Activated CD4-positive, alpha-beta memory T cell treated with anti-CD3 and anti-CD28 coated beads, Interleukin-2, amount 10 ng/mL, durations not matched to agents 7 days and 5 days (primary cell): ENCODE data around the gene MED15. TPM values are rescaled to one million over a fixed set of nuclear protein-coding genes. Genes with fewer than 3 reads are reported as not detected.
"Not testable (repeated sequence)": the region's sequence is repeated elsewhere in the genome, so short reads cannot be mapped to it uniquely, and the experiment has no call there.

ENCODE experiments used
- CTCF ChIA-PET: fragments of 350-600 bp; sonication (Branson Sonifier 250); formaldehyde crosslinking; loops from one replicate; lab custom pipeline; 2021; ENCODE audit warnings: antibody characterized with exemption, inconsistent platforms; lab: Charles Lee
- POLR2A ChIA-PET: fragments of 350-600 bp; sonication (Branson Sonifier 250); formaldehyde crosslinking; loops from one replicate; lab custom pipeline; 2021; ENCODE audit warnings: antibody characterized with exemption; lab: Charles Lee
- DNase-seq: peaks from one replicate; pipeline ENCODE4 v3.0.0-alpha.2; 2020
- H3K27ac Mint-ChIP-seq: one replicate; pipeline ENCODE4 v1.8.0; 2021; ENCODE audit warnings: mild to moderate bottlenecking, mixed read lengths
- H3K27me3 Mint-ChIP-seq: one replicate; pipeline ENCODE4 v1.8.0; 2021; ENCODE audit warnings: mixed read lengths
- H3K36me3 Mint-ChIP-seq: one replicate; pipeline ENCODE4 v1.8.0; 2021; ENCODE audit warnings: low read depth, mixed read lengths
- H3K4me1 Mint-ChIP-seq: one replicate; pipeline ENCODE4 v1.8.0; 2021; ENCODE audit warnings: mixed read lengths
- H3K4me3 Mint-ChIP-seq: one replicate; pipeline ENCODE4 v1.8.0; 2021; ENCODE audit warnings: mild to moderate bottlenecking, mixed read lengths
- H3K9me3 Mint-ChIP-seq: one replicate; pipeline ENCODE4 v1.8.0; 2021; ENCODE audit warnings: mixed read lengths
- total RNA-seq, 2 experiments: library from RNA; stranded (reverse); gene quantifications; one replicate each; pipeline ENCODE4 v1.2.3, GENCODE V29; 2021

Gene MED15
- total RNA-seq, 2 experiments from 2014 or later = 168 TPM

DNA sequence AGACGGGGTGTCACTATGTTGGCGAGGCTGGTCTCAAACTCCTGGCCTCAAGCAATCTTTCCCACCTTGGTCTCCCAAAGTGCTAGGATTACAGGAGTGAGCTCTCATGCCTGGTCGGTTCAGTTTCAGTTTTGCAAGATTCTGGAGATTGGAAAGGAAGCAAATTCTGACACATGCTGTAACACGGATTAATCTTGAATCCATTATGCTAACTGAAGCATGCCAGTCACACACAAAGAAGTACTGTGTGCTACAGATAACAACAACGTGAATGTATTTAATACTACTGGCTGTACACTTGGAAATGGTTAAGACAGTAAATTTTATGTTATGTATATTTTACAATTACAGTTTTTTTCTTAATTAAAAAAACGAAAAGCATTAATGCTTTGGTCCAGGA is 107.6 kb downstream of the MED15 start:
- Mint-ChIP-seq H3K4me3 (no peak overlapping the region), H3K4me1 (no peaks in the 10 kb centered on the region), H3K27me3 (peaks cover 3% of the 10 kb centered on the region), H3K9me3 (no peaks in the 10 kb centered on the region), H3K36me3 (no peaks in the 10 kb centered on the region), H3K27ac (no peak overlapping the region)
- DNase-seq = no peak
- ChIA-PET POLR2A (no interaction called here), CTCF (no interaction called here)

DNA sequence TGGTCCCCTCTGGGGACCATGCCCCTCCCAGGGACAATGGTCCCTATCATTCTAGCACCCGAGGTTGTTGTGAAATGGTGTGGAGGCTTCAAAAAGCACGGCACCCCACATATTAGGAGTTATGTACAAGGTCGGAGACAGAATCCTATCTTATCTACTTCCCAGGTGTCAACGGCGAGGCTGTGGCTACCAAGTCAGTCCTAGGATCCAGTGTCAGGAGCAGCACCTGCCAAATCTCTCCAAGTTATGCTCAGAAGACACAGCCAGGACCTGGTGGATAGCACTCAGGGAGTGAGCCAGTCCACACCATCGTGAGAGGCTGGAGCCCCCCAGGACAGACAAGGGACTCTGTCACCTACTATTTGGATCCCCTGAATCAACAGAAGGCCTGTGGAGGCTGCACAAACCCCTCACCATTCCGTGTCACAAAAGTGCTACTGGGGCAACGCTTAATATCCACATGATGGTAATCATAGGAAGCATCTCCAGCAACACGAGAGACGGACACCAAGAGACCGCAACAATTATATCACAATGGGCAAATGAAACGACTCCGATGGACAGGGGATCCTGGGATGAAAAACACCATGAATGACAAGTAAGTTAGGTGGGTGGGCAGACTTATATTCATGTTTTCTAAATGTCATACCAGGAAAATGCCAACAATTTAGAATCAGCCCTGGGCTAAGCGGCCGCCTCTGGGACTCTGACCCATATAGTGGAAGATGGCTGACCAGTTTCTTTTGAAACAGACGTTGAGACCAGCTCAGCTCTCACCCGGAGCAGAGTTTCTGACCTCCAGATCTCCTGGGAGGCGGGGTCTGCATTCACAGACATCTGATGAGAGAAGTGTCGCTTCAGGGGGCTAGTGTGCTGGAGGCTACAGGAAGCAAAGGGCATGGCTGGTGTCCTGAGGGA is 108.4 kb downstream of the MED15 start:
- CTCF ChIA-PET = no interaction called here
- H3K36me3 Mint-ChIP-seq = no peaks in the 10 kb centered on the region
- no peaks in the 10 kb centered on the region for H3K9me3 Mint-ChIP-seq
- no peak overlapping the region for H3K27ac Mint-ChIP-seq
- peaks cover 3% of the 10 kb centered on the region for H3K27me3 Mint-ChIP-seq
- no peak overlapping the region for H3K4me3 Mint-ChIP-seq
- POLR2A ChIA-PET = no interaction called here
- no peak for DNase-seq
- H3K4me1 Mint-ChIP-seq = no peaks in the 10 kb centered on the region

DNA sequence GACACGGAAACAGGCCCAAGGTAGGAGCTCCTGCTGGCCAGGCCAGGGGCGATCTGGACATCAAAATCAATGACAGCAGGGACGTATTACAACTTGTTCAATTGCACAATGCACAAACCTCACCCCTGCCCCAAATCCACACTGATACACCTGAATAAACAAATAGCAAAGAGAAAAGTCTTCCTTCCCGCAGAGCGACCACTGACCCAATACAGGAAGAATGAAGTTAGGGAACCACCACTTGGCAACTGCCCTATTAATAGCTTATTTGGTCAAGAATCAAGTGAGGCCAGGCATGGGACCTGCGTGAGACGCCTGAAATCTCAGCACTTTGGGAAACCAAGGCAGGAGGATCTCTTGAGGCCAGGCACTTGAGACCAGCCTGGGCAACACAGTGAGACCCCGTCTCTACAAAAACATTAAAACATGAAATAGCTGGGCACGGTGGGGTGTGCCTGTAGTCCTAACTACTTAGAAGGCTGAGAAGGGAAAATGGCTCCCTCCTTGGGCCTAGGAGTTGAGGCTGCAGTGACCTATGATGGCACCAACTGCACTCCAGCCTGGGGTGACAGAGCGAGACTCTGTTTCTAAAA is 109.1 kb downstream of the MED15 start:
- H3K27me3 Mint-ChIP-seq = peaks cover 3% of the 10 kb centered on the region
- H3K9me3 Mint-ChIP-seq = no peaks in the 10 kb centered on the region
- POLR2A ChIA-PET = no interaction called here
- H3K27ac Mint-ChIP-seq = no peak overlapping the region
- no peak for DNase-seq
- CTCF ChIA-PET = no interaction called here
- H3K4me1 Mint-ChIP-seq = no peaks in the 10 kb centered on the region
- H3K36me3 Mint-ChIP-seq = no peaks in the 10 kb centered on the region
- H3K4me3 Mint-ChIP-seq = no peak overlapping the region

DNA sequence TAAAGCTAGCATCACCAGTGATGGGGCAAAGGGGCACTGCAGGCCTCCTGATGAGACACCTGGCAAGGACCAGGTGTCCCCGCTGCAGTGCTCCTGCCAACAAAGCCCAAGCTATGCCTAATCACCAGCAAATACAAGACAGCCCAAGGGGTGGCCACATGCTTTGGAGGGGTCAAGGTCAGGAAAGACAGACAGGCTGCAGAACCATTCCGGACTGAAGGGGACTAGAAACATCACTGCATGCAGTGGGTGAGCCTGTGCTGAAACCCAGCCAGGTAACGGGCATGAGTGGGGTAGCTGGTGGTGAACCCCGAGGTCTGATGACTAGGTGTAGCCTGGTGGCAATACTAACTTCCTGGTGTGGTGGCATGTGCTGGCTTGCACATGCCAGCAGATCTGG is 111.1 kb downstream of the MED15 start:
- H3K36me3 Mint-ChIP-seq = no peaks in the 10 kb centered on the region
- POLR2A ChIA-PET = no interaction called here
- no peaks in the 10 kb centered on the region for H3K9me3 Mint-ChIP-seq

DNA sequence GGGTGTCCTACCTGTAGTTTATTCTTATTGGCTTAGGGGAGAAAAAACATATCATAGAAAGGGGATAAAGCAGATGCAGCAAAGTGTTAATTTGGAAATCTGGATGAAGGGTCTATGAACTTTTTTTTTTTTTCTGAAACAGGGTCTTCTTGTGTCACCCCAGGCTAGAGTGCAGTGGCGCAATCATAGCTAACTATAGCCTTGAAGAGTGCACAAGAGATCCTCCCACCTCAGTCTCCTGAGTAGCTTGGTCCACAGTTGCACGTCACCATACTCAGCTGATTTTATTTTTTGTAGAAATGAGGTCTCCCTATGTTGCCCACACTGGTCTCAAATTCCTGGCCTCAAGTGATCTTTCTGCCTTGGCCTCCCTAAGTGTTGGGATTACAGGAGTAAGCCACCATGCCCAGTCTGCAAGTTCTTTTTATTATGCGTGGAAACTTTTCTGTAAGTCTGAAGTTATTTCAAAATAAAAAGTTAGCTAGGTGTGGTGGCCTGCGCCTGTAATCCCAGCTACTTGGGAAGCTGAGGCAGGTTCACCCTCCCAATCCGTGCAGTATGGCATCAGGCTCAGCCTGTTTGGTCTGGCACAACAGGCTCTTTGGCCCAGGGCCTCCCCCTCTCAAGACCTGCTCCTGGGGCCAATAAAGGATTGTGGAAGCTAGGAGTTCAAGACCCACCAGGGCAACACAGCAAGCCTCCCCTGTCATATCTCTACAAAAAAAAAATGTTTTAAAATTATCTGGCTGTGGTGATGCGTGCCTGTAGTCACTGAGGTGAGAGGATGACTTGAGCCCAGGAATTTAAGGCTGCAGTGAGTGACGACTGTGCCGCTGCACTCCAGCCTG is 111.9 kb downstream of the MED15 start:
- H3K4me3 Mint-ChIP-seq = no peak overlapping the region
- CTCF ChIA-PET = interaction anchor here (1.0 kb wide), 1 partner anchor 13 kb away, joined by 3 read pairs; no protein-coding TSS in a partner anchor
- H3K4me1 Mint-ChIP-seq = peaks cover 5% of the 10 kb centered on the region

More for the DNA sequence above, 111.1 kb downstream of the MED15 start:
- CTCF ChIA-PET = no interaction called here
- Mint-ChIP-seq H3K27me3 (peaks cover 3% of the 10 kb centered on the region), H3K27ac (no peak overlapping the region), H3K4me1 (no peaks in the 10 kb centered on the region), H3K4me3 (no peak overlapping the region)
- no peak for DNase-seq

DNA sequence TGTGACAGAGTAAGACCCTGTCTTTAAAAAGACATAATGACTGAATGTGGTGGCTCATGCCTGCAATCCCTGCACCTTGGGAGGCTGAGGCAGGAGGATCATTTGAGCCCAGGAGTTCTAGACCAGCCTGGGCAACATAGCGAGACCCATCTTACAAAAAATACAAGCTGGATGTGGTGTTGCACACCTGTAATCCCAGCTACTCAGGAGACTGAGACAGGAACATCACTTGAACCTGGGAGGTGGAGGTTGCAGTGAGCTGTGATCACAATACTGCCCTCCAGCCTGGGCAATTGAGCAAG is 112.4 kb downstream of the MED15 start:
- DNase-seq, H3K9me3 Mint-ChIP-seq, H3K27me3 Mint-ChIP-seq, POLR2A ChIA-PET, H3K4me3 Mint-ChIP-seq, H3K4me1 Mint-ChIP-seq, H3K27ac Mint-ChIP-seq, H3K36me3 Mint-ChIP-seq: not testable (repeated sequence)
- CTCF ChIA-PET = interaction anchor here (1.0 kb wide), 1 partner anchor 13 kb away, joined by 3 read pairs; no protein-coding TSS in a partner anchor

More for the DNA sequence above, 111.9 kb downstream of the MED15 start:
- H3K27ac Mint-ChIP-seq = no peak overlapping the region
- no peaks in the 10 kb centered on the region for H3K9me3 Mint-ChIP-seq
- no peaks in the 10 kb centered on the region for H3K36me3 Mint-ChIP-seq
- POLR2A ChIA-PET = interaction anchor here (0.6 kb wide), 1 partner anchor 62 kb away, joined by 3 read pairs; no protein-coding TSS in a partner anchor
- peaks cover 3% of the 10 kb centered on the region for H3K27me3 Mint-ChIP-seq
- no peak for DNase-seq

DNA sequence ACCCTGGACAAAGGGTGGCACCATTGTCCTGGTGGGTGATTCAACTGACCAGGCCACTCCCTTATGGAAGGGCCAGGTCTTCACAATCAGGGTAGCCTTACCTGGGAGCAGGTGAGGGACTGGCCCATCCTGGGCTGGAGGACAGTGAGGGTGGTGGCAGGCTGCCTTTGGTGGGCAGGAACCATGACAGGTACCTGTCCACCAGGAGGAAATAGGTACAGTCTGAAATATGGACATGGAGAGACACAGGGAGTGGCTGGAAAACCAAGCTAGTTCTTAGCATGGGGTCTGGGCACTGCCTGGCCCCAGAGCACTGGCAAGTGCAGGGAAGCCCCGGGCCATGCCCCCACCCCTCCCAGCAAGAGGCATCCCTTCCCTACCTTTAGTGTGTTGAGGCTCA is 113.8 kb downstream of the MED15 start:
- H3K27ac Mint-ChIP-seq = no peak overlapping the region
- H3K9me3 Mint-ChIP-seq = no peaks in the 10 kb centered on the region
- DNase-seq = no peak
- H3K27me3 Mint-ChIP-seq = no peaks in the 10 kb centered on the region
- no peaks in the 10 kb centered on the region for H3K36me3 Mint-ChIP-seq
- H3K4me3 Mint-ChIP-seq = no peak overlapping the region
- ChIA-PET POLR2A (no interaction called here), CTCF (no interaction called here)
- H3K4me1 Mint-ChIP-seq = peaks cover 11% of the 10 kb centered on the region

DNA sequence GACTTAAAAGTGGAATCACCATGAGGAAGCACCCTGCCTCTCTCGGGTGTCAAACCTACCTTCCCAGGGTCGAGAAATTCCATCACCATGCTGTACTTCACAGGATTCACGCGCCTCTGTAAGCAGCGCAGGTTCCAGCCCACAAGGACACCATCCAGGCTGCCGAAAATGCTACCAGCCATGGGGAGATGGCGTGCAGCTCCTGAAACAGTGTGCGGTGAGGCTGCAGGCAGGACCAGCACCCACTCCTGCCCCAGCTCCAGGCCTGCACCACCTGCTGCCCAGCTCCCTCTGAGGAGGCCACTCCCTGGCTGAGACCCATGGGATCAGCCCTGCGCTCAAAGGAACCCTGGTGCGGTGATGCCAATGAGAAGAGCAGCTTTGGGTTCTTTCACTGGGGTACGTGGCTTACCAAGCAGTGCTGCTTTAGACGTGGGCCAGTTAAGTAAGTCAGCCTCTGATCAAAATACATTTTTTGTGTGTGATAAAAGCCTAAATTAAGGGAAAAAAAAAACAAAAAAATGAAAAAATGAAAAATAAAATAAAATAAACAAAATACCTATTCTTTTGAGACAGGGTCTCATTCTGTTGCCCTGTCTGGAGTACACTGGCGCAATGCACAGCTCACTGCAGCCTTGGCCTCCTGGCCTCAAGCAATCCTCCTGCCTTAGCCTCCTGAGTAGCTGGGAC is 115.4 kb downstream of the MED15 start:
- peaks cover 11% of the 10 kb centered on the region for H3K4me1 Mint-ChIP-seq
- no peak overlapping the region for H3K27ac Mint-ChIP-seq
- H3K9me3 Mint-ChIP-seq = no peaks in the 10 kb centered on the region
- H3K4me3 Mint-ChIP-seq = no peak overlapping the region
- H3K27me3 Mint-ChIP-seq = peaks cover 4% of the 10 kb centered on the region
- no peaks in the 10 kb centered on the region for H3K36me3 Mint-ChIP-seq
- POLR2A ChIA-PET = no interaction called here
- CTCF ChIA-PET = interaction anchor here (0.7 kb wide), 1 partner anchor 1324 kb away, joined by 3 read pairs; no protein-coding TSS in a partner anchor
- no peak for DNase-seq

DNA sequence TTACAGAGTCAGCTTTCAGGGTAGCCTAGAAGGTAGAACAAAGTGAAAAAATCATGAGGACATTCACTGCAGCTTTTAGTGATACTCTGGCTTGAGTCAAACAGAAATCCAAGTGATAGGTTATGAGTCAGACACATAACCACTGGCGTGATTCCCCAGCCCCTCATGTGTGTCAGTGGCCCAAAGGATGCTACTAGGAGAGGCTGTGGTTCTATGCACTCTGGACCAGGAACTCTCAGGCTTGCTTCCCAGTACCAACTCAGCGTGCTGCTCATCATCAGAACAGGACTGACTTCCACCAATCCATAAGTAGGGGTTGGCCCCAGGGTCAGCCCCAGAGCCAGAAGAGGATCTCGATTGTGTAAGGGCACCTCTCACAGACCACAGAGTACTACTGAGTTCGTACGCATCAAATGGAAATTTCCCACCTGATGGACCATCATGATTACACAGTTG is 116.8 kb downstream of the MED15 start:
- H3K4me3 Mint-ChIP-seq = no peak overlapping the region
- peaks cover 4% of the 10 kb centered on the region for H3K27me3 Mint-ChIP-seq
- H3K9me3 Mint-ChIP-seq = no peaks in the 10 kb centered on the region
- no peak overlapping the region for H3K27ac Mint-ChIP-seq
- peaks cover 11% of the 10 kb centered on the region for H3K4me1 Mint-ChIP-seq
- CTCF ChIA-PET = interaction anchor here (0.7 kb wide), 1 partner anchor 1000 kb away, joined by 4 read pairs; no protein-coding TSS in a partner anchor
- H3K36me3 Mint-ChIP-seq = no peaks in the 10 kb centered on the region
- peak; percentile 50 for DNase-seq
- POLR2A ChIA-PET = interaction anchor here (1.0 kb wide), 1 partner anchor 22 kb away, joined by 3 read pairs; no protein-coding TSS in a partner anchor

DNA sequence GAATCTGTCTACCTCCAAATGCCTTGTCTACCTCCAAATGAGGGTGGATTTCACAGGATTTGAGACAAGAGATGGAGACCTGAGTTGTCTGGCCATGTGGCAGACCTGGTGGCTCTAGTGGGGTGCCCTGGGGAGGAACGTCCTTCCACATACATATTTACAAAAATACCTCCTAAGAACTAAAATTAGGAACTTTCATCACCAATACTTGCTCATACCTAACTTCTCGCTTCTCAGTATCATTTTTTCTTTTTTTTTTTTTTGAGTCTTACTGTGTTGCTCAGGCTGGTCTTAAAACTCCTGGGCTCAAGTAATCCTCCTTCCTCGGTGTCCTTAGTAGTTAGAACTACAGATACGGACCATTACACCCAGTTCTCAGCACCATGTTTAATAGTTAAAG is 117.9 kb downstream of the MED15 start:
- ChIA-PET CTCF (no interaction called here), POLR2A (no interaction called here)
- Mint-ChIP-seq H3K27ac (no peak overlapping the region), H3K36me3 (no peaks in the 10 kb centered on the region), H3K4me3 (no peak overlapping the region), H3K4me1 (peaks cover 11% of the 10 kb centered on the region), H3K27me3 (peaks cover 4% of the 10 kb centered on the region), H3K9me3 (no peaks in the 10 kb centered on the region)
- DNase-seq = no peak

DNA sequence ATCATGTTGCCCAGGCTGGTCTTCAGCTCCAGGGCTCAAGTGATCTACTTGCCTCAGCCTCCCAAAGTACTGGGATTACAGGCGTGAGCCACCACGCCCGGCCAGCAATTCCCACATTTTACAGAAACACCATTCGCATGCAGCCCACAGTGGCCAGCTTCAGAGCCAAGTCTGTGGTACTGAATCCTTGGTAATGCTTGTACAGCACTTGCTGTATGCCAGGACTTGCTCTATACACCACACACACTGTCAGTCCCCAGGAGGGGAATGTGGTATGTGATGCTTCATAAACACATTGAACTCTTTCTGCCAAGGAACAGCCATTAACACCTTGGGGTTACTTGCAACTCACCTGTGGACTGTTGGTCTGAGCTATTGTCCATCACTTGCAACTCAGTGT is 119.4 kb downstream of the MED15 start:
- no peak for DNase-seq

DNA sequence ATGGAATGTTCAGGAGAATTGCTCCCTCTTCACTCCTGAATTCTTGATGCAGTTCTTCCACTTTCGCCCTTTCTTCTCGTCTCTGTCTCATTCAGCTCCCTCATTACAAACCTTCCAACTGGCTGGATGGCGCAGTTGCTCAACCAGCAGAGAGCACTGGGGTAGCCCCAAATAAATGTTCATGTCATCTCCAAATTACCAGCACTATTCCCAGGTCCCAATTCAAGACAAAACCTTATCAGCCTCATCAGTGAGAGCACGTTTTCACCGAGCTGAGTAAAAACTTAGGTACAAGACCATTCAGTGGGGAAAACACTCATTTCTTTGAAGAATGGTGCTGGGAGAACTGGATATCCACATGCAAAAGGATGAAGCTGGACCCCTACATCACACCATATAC is 120.0 kb downstream of the MED15 start:
- Mint-ChIP-seq H3K27me3 (peaks cover 6% of the 10 kb centered on the region), H3K27ac (no peak overlapping the region), H3K4me1 (peaks cover 11% of the 10 kb centered on the region), H3K36me3 (no peaks in the 10 kb centered on the region), H3K4me3 (no peak overlapping the region), H3K9me3 (no peaks in the 10 kb centered on the region)
- ChIA-PET CTCF (no interaction called here), POLR2A (no interaction called here)
- no peak for DNase-seq

More for the DNA sequence above, 119.4 kb downstream of the MED15 start:
- H3K36me3 Mint-ChIP-seq = no peaks in the 10 kb centered on the region
- H3K9me3 Mint-ChIP-seq = no peaks in the 10 kb centered on the region
- H3K4me1 Mint-ChIP-seq = peaks cover 11% of the 10 kb centered on the region
- H3K27ac Mint-ChIP-seq = no peak overlapping the region
- peaks cover 6% of the 10 kb centered on the region for H3K27me3 Mint-ChIP-seq
- no peak overlapping the region for H3K4me3 Mint-ChIP-seq
- ChIA-PET CTCF (no interaction called here), POLR2A (no interaction called here)
